Smooth muscle cell (in vitro differentiated cells): ENCODE data around the gene JAG1. TPM values are rescaled to one million over a fixed set of nuclear protein-coding genes. Genes with fewer than 3 reads are reported as not detected.

ENCODE experiments used
- DNase-seq: peaks from one replicate; lab custom pipeline; 2025; ENCODE audit not compliant: unreplicated experiment; lab: John Stamatoyannopoulos, UW
- H2AFZ ChIP-seq: fragments of 200-600 bp; sonication (generic); 2 replicates; pipeline ENCODE4 v1.6.0; 2016; ENCODE audit warnings: antibody characterized with exemption, low read depth, mild to moderate bottlenecking
- H3F3A ChIP-seq: fragments of 200-600 bp; sonication (generic); 2 replicates; pipeline ENCODE4 v1.6.0; 2017; ENCODE audit warnings: antibody characterized with exemption, low read depth
- H3K27ac ChIP-seq: fragments of 200-600 bp; sonication (generic); 2 replicates; pipeline ENCODE4 v1.5.1; 2016; ENCODE audit warnings: low read depth, mild to moderate bottlenecking
- H3K27me3 ChIP-seq: fragments of 200-600 bp; sonication (generic); 2 replicates; pipeline ENCODE4 v1.6.1; 2016; ENCODE audit warnings: low read depth, mild to moderate bottlenecking
- H3K36me3 ChIP-seq: fragments of 200-600 bp; sonication (generic); 2 replicates; pipeline ENCODE4 v1.5.1; 2016; ENCODE audit warnings: low read depth
- H3K4me1 ChIP-seq: fragments of 200-600 bp; sonication (generic); 2 replicates; pipeline ENCODE4 v1.5.1; 2016; ENCODE audit warnings: low read depth
- H3K4me2 ChIP-seq: fragments of 200-600 bp; sonication (generic); 2 replicates; pipeline ENCODE4 v1.6.0; 2016; ENCODE audit warnings: mild to moderate bottlenecking
- H3K4me3 ChIP-seq: fragments of 200-600 bp; sonication (generic); 2 replicates; pipeline ENCODE4 v1.5.1; 2016; ENCODE audit warnings: mild to moderate bottlenecking
- H3K79me2 ChIP-seq: fragments of 200-600 bp; sonication (generic); 2 replicates; pipeline ENCODE4 v1.6.0; 2016; ENCODE audit warnings: low read depth, mild to moderate bottlenecking
- H3K9ac ChIP-seq: fragments of 200-600 bp; sonication (generic); 2 replicates; pipeline ENCODE4 v1.6.0; 2016; ENCODE audit warnings: low read depth
- H3K9me3 ChIP-seq: fragments of 200-600 bp; sonication (generic); replicated peaks from 2 replicates; pipeline ENCODE4 v1.5.1; 2016; ENCODE audit warnings: low read depth
- H4K20me1 ChIP-seq: fragments of 200-600 bp; sonication (generic); 2 replicates; pipeline ENCODE4 v1.6.0; 2016; ENCODE audit warnings: low read depth
- WGBS: methylation state at CpG from one replicate; pipeline ENCODE4 v1.1.7; 2016; ENCODE audit warnings: low lambda C conversion rate; 5-methylcytosine and 5-hydroxymethylcytosine counted together
- polyA plus RNA-seq: library from polyadenylated mRNA; unstranded; fragments of >200 nt; fragmentation: Nextera tagmentation; extraction: Ambion mirVana; gene quantifications from 2 replicates; pipeline ENCODE4 v1.2.1, GENCODE V29; 2016
- total RNA-seq: library from RNA; depleted of rRNA; stranded (reverse); fragments of >200 nt; gene quantifications from 2 replicates; pipeline ENCODE4 v1.2.3, GENCODE V29; 2014
- TF ChIP-seq, protein P1 (sequence below): fragments of 200-600 bp; sonication (generic); IDR thresholded peaks from 2 replicates; pipeline ENCODE4 v1.5.1; 2017; ENCODE audit warnings: borderline replicate concordance, mild to moderate bottlenecking, antibody characterized with exemption; ENCODE audit not compliant: insufficient read depth, poor library complexity, severe bottlenecking

JAG1 gene
- total and polyA plus RNA-seq, 2 experiments from 2014 or later, result 45.0 to 126 TPM

DNA sequence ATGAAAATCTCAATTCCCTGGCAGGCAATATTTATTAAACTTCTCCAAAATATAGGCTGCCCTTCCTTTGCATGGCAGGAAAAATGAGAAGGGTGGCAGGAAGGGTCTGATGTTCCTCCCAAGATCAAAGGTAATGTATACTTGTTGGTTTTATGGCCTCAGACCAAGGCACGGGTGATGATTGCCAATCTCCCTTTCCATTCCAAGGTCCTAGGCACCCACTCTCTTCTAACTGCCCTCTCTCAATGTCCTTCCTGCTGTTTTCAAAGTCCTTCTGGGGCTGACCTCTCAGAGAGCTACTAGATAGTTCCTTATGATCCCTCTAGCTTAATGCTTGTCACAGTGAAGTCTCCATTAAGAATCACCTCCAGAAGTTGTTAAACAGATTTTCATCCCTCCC lies 15.6 kb upstream of the JAG1 start:
- DNase-seq, result no peak
- TF ChIP-seq, protein P1, sequence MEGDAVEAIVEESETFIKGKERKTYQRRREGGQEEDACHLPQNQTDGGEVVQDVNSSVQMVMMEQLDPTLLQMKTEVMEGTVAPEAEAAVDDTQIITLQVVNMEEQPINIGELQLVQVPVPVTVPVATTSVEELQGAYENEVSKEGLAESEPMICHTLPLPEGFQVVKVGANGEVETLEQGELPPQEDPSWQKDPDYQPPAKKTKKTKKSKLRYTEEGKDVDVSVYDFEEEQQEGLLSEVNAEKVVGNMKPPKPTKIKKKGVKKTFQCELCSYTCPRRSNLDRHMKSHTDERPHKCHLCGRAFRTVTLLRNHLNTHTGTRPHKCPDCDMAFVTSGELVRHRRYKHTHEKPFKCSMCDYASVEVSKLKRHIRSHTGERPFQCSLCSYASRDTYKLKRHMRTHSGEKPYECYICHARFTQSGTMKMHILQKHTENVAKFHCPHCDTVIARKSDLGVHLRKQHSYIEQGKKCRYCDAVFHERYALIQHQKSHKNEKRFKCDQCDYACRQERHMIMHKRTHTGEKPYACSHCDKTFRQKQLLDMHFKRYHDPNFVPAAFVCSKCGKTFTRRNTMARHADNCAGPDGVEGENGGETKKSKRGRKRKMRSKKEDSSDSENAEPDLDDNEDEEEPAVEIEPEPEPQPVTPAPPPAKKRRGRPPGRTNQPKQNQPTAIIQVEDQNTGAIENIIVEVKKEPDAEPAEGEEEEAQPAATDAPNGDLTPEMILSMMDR, result no peak
- Histone ChIP-seq H3F3A (no peaks in the 10 kb centered on the region), H3K9me3 (no peaks in the 10 kb centered on the region), H3K4me1 (peaks cover 7% of the 10 kb centered on the region), H3K79me2 (no peaks in the 10 kb centered on the region), H3K4me2 (no peak overlapping the region), H3K36me3 (no peaks in the 10 kb centered on the region), H4K20me1 (no peaks in the 10 kb centered on the region), H3K27me3 (no peaks in the 10 kb centered on the region), H3K27ac (no peak overlapping the region), H3K4me3 (no peak overlapping the region), H2AFZ (no peak overlapping the region), H3K9ac (no peak overlapping the region)
- 100% methylated on average over 1 of the region's 1 CpG for WGBS

DNA sequence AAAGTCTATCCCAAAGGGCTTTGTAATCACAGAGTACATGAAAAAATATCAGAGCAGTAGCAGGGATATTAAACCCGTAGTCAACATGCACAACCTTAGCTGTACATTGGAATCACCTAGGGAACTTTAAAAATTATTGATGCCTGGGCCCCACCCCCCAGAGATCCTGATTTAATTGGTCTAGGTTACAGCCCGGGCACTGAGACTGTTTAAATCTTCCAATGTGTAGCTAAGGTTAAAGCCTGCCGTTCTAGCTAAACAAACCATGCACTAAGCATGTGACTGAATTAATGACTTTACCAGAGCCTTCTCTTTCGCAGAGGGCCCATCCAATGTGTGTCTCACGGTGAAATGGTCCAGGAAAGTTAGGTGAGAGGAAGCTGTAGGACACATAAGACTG lies 14.1 kb upstream of the JAG1 start:
- TF ChIP-seq, protein P1, result no peak
- Histone ChIP-seq H4K20me1 (no peaks in the 10 kb centered on the region), H3K4me1 (peaks cover 7% of the 10 kb centered on the region), H3F3A (no peaks in the 10 kb centered on the region), H2AFZ (no peak overlapping the region), H3K4me2 (no peak overlapping the region), H3K79me2 (no peaks in the 10 kb centered on the region), H3K9ac (no peak overlapping the region), H3K4me3 (no peak overlapping the region), H3K9me3 (no peaks in the 10 kb centered on the region), H3K36me3 (no peaks in the 10 kb centered on the region), H3K27me3 (no peaks in the 10 kb centered on the region), H3K27ac (no peak overlapping the region)
- no peak for DNase-seq
- 92% methylated on average over 5 of the region's 5 CpGs for WGBS

DNA sequence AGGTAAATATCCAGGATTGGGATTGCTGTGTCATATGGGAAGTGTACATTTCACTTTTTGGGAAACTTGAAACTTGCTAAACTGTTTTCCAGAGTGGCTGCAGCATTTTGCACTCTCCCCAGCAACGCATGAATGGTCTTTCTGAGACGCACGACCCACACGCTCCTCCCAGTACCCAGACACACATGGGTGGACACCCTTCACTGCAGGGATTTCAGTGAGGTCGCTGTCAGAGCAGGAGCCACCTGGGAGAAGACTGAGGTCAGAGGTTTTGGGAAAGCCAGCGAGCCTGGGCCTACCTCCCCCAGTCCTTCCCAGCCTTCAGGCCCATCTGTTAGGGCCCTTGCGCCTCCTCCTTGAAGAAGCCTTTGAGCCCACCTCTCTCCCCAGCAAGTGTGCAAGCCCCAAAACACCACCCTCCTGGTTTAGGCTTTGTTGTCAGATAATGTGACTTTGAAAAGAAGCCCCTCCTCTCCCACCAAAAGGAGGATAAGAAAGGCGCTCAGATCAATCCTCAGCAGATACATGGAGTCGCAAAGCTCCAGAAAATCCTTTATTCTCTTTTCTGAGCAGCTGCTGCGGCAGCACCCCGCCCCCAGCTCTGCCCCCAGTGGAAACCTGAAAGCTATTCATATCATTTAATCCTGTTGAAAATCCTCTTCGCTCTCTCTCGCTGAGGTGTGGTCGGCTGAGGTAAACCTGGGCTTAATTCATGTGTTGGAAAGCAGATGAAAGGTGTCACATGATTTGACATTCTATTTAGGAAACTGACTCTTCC lies 12.7 kb upstream of the JAG1 start:
- DNase-seq, result no peak
- Histone ChIP-seq H3K9me3 (no peaks in the 10 kb centered on the region), H3K9ac (no peak overlapping the region), H3K27me3 (no peaks in the 10 kb centered on the region), H3K4me2 (no peak overlapping the region), H3K27ac (no peak overlapping the region), H2AFZ (no peak overlapping the region), H3F3A (no peaks in the 10 kb centered on the region), H3K4me3 (no peak overlapping the region), H3K4me1 (peaks cover 4% of the 10 kb centered on the region), H3K79me2 (no peaks in the 10 kb centered on the region), H3K36me3 (no peaks in the 10 kb centered on the region), H4K20me1 (no peaks in the 10 kb centered on the region)
- WGBS, result 81% methylated on average over 14 of the region's 14 CpGs
- TF ChIP-seq, protein P1, result no peak

DNA sequence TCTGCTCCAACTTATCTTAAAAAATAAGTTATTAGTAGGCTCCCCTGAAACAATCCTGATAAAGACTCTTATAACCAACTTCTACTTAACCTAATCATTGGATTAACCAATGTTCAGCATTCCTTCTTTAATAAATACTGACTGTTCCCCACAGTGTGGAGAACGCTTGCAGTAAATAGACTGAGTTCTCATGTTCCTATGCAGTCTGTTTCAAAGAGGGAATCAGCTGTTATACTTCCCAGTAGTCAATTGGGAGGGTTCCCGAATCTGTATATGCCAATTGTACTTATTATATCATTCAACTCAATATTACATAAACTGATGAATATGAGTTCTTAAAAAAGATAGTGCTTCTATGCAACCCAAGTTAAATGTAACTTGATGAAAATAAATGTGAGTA lies 9.7 kb upstream of the JAG1 start:
- no peaks in the 10 kb centered on the region for H3K36me3 ChIP-seq
- no peaks in the 10 kb centered on the region for H3K79me2 ChIP-seq
- no peak overlapping the region for H3K27ac ChIP-seq
- DNase-seq, result no peak
- no peaks in the 10 kb centered on the region for H3K9me3 ChIP-seq
- WGBS, result 90% methylated on average over 2 of the region's 2 CpGs
- H3F3A ChIP-seq, result no peaks in the 10 kb centered on the region
- no peak overlapping the region for H3K9ac ChIP-seq
- H4K20me1 ChIP-seq, result no peaks in the 10 kb centered on the region
- no peak overlapping the region for H3K4me3 ChIP-seq
- no peaks in the 10 kb centered on the region for H3K27me3 ChIP-seq
- H3K4me1 ChIP-seq, result peaks cover 4% of the 10 kb centered on the region
- H2AFZ ChIP-seq, result no peak overlapping the region
- TF ChIP-seq, protein P1, result no peak
- no peak overlapping the region for H3K4me2 ChIP-seq
